Hematopoietic multipotent progenitor cell treated with erythropoietin and hydrocortisone succinate and interleukin-3 and kit ligand, for 8 days (in vitro differentiated cells): ENCODE measurements around the gene TMEM62.
A peak's percentile ranks its signal among the peaks of the same experiment; 100 is the strongest.
"Not testable (repeated sequence)": the region's sequence is repeated elsewhere in the genome, so short reads cannot be mapped to it uniquely, and the experiment has no call there.

Experiments
- DNase-seq: peaks from one replicate; pipeline ENCODE4 v3.0.0-alpha.2; 2015

The TMEM62 gene

GRCh38 chr15:43210807-43211206 lies 77.4 kb downstream of the TMEM62 start:
- no peak for DNase-seq

GRCh38 chr15:43211224-43211735 lies 77.9 kb downstream of the TMEM62 start:
- DNase-seq: no peak

GRCh38 chr15:43212299-43212698 lies 78.9 kb downstream of the TMEM62 start:
- no peak for DNase-seq

DNA sequence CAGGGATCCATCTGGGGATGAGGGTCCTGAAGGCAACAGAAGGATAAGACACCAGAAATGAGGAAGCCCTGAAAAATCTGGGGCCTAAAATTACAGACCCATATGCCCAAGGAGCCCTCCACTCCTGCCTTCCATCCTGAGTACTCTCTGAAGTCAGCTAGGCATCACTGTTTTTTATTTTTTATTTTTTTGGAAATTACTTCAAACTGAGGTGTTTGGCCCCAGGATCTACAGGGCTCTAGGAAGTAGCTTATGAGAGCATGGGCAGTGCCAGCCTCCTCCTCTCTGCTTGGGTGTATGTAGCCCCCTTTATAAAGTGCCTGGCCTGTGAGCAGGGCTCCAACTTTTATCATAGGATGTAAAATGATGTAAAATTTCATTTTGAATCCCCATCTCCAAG lies 79.6 kb downstream of the TMEM62 start:
- DNase-seq: no peak

GRCh38 chr15:43213466-43213865 lies 80.1 kb downstream of the TMEM62 start:
- DNase-seq: no peak

DNA sequence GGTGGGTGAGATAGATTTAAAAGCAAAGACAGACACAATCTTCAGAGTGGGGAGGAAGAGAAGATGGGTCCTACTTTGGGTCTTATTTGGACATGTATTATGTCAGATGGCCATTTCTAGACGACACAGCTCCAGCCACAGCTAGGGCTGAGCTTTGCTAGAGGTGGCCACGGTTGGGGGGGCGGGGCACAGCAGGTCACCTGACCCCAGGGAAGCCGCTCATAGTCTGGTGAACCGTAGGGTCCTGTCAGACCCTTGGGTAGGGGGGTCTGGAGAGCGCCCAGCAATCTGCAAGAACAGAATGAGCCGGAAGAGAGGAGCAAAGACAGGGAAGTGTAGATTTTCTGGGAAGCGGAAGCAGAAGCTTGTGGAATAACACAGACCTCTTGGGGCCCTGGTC lies 80.8 kb downstream of the TMEM62 start:
- no peak for DNase-seq

DNA sequence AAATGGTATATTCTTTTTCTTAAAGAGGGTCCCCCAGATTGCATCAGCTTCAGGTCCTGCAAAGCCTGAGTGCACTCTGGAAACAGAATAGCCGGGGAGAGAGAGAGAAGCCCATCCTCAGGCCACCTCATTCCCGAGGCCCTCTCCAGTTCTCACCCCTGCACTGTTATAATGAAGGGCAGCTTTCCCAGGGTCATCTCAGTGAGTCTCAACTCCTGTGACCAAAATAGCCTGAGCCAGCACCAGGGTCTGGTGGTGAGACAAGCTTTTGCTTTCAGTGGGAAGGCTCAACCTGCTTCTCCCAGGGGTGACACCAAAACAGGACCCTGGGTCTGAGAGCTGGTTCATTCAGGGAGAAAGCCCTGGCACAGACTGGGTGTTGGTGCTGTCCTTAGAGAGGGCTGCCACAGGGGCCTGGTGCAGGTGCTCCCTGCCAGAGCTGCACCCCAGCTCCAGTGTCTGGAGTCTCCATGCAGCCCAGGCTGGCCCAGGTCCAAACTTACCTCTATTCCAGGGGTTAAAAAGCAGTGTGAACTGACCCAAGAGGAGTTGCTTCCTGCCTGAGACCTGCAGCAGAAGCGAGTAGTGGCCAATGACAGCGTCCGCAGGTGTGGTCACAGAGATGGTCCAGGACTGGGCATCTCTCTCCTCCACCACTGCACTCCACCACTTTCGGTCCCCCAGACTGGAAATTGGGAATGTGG lies 81.4 kb downstream of the TMEM62 start:
- no peak for DNase-seq

GRCh38 chr15:43215961-43216360 lies 82.6 kb downstream of the TMEM62 start:
- no peak for DNase-seq

DNA sequence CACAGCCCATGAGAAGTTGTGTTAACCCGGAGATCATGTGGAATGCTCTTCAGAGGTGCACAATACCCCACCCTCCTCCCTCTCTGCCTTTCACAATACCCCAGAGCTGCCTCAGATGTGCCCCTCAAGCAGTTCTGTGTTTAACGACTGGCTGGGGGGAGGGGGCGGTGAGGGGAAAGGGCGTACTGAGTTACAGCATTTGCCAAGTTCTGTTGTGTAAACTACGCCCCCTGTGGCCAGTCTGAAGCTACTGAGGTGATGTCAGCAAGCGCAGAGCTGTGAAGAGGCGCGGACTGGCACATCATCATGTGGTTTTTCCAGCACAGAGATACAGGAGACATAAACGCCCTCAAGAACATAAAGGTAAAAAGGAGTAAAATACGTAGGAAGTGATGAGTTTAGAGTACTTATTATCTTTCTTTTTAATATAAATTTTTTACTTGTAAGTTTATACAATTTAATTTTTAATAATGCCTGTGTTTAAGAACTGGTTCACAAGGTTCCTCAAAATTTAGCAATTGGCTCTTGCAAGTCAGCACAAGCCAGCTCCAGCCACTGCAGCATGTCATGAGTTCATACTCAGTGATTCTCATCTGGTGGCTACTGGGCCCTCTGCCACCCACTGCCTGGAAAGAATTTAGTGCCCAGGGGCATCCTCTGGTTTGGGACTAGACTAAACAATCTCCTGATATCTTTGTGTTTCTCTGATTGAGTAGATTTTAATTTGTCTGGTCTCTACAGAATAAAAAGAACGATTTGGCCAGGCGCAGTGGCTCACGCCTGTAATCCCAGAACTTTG lies 85.7 kb downstream of the TMEM62 start:
- peak; percentile 86 for DNase-seq

DNA sequence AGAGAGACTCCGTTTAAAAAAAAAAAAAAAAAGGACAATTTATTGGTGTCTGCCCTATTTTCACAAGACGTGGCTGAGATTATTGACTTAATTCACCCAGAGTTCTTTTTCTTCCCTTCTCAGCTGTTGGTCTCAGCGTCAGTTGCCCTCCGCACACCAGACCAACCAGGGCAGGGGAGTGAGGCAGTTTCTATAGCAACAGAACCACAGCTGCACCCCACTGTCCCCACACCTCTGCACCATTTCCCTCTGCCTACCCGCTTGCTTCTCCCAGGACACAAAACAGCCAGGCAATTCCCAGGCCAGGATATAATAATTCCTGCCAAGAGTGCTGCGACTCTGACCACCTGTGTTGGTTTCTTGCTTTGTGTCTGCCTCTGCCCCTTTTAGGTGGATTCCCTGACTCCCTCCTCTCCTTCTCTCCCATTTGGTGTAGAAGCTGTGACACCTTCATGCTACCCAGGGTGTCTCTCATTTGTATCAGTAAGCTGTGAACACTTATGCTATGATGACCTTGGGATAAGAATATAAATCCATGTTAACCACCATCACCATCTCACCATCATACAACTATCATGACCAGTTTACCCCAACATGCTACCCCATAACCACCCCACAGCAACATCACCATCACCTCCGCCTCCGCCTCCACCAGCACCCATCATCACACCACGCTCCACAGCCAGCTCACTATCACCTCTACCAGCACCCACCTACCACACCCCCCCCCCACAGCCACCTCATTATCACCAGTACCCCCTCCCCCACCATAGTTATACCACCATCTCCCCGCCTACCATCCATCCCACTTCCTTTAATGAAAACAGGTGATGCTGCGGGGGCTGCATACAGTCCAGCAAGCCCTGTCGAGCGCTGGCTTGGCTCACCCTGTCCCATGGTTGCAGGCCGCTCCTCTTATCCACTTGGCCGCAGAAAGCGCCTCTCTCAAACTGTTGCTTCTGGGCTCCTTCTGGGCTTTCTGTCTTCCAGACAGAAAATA lies 86.8 kb downstream of the TMEM62 start:
- no peak for DNase-seq

- peak; percentile 98 for DNase-seq
Measured at GRCh38 chr15:43220991-43221403, 87.6 kb downstream of the TMEM62 start, which contains the start of gene EPB42. Gene EPB42 (minus strand): TSS chr15:43221018. CDS start chr15:43220825, 193 bp downstream.

DNA sequence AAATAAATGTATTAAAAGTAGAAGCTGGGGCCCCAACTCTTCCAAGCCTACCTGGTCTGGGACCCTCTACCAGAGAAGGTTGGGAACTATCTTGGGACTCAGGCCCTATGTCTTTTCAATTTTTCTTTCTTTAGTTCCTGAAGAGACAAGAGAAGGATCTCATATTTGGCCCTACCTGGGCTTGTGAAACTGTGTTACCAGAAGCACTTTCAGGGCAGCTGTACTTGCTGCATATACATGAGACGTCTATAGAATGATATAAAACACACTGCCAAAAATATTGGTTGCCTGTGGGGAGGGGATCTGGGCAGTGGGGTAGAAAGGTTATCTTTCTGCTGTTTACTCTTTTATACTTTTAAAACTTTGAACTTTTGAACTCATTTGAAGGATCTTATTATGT lies 88.0 kb downstream of the TMEM62 start:
- no peak for DNase-seq

GRCh38 chr15:43225201-43225949 lies 92.0 kb downstream of the TMEM62 start:
- DNase-seq: peak; percentile 92

GRCh38 chr15:43225950-43226255 lies 92.5 kb downstream of the TMEM62 start:
- not testable (repeated sequence) for DNase-seq

DNA sequence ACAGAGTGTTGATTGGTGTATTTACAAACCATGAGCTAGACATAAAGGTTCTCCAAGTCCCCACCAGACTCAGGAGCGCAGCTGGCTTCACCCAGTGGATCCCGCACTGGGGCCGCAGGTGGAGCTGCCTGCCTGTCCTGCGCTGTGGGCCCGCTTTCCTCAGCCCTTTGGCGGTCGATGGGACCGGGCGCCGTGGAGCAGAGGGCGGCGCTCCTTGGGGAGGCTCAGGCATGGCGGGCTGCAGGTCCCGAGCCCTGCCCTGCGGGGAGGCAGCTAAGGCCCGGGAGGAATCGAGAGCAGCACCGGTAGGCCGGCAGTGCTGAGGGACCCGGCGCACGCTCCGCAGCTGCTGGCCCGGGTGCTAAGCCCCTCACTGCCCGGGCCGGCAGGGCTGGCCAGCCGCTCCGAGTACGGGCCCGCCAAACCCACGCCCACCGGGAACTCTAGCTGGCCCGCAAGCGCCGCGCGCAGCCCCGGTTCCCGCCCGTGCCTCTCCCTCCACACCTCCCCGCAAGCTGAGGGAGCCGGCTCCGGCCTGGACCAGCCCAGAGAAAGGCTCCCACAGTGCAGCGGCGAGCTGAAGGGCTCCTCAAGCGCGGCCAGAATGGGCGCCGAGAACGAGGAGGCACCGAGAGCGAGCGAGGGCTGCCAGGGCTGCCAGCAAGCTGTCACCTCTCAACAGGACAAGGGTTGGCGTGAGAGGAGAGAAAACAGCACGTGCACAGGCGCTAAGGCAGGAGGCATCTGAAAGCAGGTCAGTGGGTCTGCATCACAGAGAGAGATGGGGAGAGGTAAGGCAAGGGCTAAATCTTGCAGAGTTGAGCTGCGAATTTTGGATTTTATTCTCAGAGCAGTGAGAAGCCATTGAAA lies 93.3 kb downstream of the TMEM62 start:
- DNase-seq: no peak

- no peak for DNase-seq
Measured at GRCh38 chr15:43229977-43230376, 96.6 kb downstream of the TMEM62 start.

DNA sequence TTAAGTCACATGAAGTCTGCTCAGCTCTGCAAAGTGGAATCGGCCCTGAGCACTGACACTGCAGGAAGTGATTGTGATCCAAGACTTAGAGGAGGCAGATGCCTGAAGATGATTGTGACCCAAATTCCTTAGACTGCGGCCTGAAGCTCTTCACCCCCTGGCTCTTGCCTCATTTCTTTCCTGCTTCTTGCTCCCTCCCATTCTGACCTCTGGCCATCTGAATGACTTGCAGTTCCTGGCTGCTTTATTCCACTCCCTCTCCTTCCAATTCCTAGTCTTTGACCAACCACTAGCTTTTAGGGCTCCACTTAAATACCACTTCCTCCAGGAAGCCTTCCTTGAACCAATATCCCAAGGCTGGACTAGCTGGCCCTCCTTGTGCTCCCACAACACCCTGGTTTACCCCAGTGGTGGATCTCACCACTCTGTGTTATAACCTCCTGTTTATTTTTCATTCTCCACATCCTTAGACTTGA lies 97.3 kb downstream of the TMEM62 start:
- DNase-seq: peak; percentile 25

GRCh38 chr15:43232289-43232874 lies 99.0 kb downstream of the TMEM62 start:
- DNase-seq: no peak
